Esophagus (tissue), 2 donors: ENCODE measurements around the gene ZNF787. TPM values are rescaled to one million over a fixed set of nuclear protein-coding genes. Genes with fewer than 3 reads are reported as not detected.

Experiments used
- polyA plus RNA-seq, 2 donors: library from polyadenylated mRNA; stranded (reverse); fragments of 200-250 nt; gene quantifications; one replicate each; pipeline ENCODE4 v1.2.3, GENCODE V29; 2013
- donor health status: healthy with polysubstance abuse.
- donor health status: Bipolar disorder and iron deficiency.

The ZNF787 gene
- polyA plus RNA-seq, 2 donors: 17.0 to 19.0 TPM

Other genes starting within 250 kb of the ZNF787 start
- not detected for gene NLRP13, start 189.0 kb downstream of the ZNF787 start, polyA plus RNA-seq
- gene NLRP8, start 173.5 kb downstream of the ZNF787 start, polyA plus RNA-seq: not detected
- gene NLRP5, start 134.5 kb downstream of the ZNF787 start, polyA plus RNA-seq: not detected
- gene ZNF444, start 20.0 kb upstream of the ZNF787 start, polyA plus RNA-seq: 10 to 100 TPM; 12.9 to 16.0 TPM
- not detected for gene GALP, start 54.7 kb upstream of the ZNF787 start, polyA plus RNA-seq
- under 1 TPM; 0.01 to 0.04 TPM for gene ZSCAN5B, start 76.5 kb upstream of the ZNF787 start, polyA plus RNA-seq
- gene ZSCAN5C, start 81.0 kb upstream of the ZNF787 start, polyA plus RNA-seq: not detected
- gene EDDM13, start 151.5 kb upstream of the ZNF787 start, polyA plus RNA-seq: 1 to 10 TPM; 2.8 to 3.0 TPM
- 1 to 10 TPM; 3.8 to 3.9 TPM for gene ZSCAN5A, start 193.5 kb upstream of the ZNF787 start, polyA plus RNA-seq